Activated T-cell treated with anti-CD3 and anti-CD28 coated beads, Interleukin-2, amount 50 U/mL, for 24 hours (primary cell): ENCODE results near the gene MEIS3.

Experiments
- DNase-seq: peaks from one replicate; pipeline ENCODE4 v3.0.0-alpha.2; 2020
- H3K27ac Mint-ChIP-seq: 2 replicates; pipeline ENCODE4 v1.8.0; 2020; ENCODE audit warnings: mild to moderate bottlenecking, mixed read lengths
- H3K27me3 Mint-ChIP-seq: 2 replicates; pipeline ENCODE4 v1.8.0; 2020; ENCODE audit warnings: mixed read lengths
- H3K36me3 Mint-ChIP-seq: 2 replicates; pipeline ENCODE4 v1.8.0; 2020; ENCODE audit warnings: low read depth, mixed read lengths
- H3K4me1 Mint-ChIP-seq: 2 replicates; pipeline ENCODE4 v1.8.0; 2020; ENCODE audit warnings: low read depth, mixed read lengths
- H3K4me3 Mint-ChIP-seq: 2 replicates; pipeline ENCODE4 v1.8.0; 2020; ENCODE audit warnings: mild to moderate bottlenecking, moderate library complexity, mixed read lengths
- H3K9me3 Mint-ChIP-seq: 2 replicates; pipeline ENCODE4 v1.8.0; 2020; ENCODE audit warnings: mixed read lengths

MEIS3 gene

DNA sequence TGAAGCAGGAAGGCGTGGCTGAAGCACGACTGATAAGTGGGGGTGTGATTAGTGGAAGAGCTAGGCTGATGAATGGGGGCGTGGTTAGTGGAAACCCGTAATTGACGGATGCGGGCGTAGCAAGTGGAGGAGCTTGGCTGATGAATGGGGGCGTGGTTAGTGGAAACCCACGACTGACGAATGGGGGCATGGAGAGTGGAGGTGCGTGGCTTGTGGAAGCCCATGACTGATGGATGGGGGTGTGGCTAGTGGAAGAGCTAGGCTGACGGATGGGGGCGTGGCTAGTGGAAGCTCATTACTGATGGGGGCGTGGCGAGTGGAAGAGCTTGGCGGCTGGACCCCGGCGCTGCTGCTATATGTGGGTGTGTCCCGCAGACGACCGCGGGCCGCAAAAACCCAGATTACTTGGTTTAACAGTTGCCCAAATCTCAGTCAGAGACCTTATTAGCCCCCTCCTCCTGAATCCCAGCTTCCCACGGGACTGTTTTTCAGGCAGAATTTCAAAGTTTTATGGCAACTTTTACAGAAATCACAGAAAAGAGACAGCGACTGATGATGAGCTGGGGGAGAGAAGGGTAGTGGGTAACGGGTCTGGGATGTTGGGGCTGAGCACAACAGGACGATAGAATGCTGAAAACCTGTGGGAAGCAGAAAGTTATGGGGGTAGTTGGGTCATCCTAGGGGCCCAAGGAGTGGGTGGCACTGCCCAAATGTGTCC, 9.0 kb upstream of the MEIS3 start:
- H3K4me1 Mint-ChIP-seq: peaks cover 16% of the 10 kb centered on the region
- DNase-seq: peak; percentile 78
- no peaks in the 10 kb centered on the region for H3K9me3 Mint-ChIP-seq
- no peaks in the 10 kb centered on the region for H3K36me3 Mint-ChIP-seq
- peaks cover 77% of the 10 kb centered on the region for H3K27me3 Mint-ChIP-seq
- no peak overlapping the region for H3K27ac Mint-ChIP-seq
- H3K4me3 Mint-ChIP-seq: no peak overlapping the region

DNA sequence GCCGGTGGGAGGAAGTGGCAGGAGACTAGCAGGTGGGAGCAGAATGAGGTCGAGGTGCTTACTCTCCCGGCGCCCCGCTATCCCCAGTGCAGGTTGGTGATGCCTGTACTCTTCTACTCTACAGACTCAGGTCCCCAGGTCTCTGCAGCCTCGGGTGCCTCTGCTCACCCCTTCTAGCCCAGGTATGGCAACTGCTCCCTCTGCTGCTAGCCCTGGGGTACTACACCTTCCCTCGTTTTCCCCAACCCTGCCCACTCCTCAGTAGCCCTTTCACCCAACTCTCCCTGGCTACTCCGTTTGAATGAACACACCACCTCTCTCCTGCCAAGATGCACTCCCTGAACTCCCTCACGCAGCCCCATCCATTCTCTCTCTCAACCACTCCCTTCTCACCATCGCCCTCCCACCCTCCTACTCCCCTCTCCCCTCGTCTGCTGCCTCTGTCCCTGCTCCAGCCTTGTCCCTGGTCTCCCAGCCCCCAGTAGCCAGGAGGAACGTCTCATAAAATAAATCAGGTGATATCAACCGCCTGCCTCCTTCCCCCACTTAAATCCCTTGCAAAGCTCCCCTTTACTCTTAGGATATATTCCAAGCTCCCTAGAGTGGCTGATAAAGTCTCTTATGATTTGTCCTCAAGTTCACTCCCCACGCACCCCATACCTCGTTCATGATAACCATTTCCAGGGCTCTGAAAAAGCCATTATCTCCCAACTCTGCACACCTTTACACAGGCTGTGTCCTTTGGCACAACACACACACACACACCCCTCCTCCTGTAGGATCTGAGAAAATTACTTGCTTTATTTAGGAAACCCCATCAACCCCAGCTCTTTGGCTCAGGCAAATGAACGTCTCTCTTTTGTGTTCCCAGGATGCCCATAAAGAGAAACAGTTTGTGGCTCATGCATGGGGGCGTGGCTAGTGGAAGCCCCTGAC, 8.2 kb upstream of the MEIS3 start:
- peaks cover 80% of the 10 kb centered on the region for H3K27me3 Mint-ChIP-seq
- no peaks in the 10 kb centered on the region for H3K9me3 Mint-ChIP-seq
- peak; percentile 80 for DNase-seq
- H3K27ac Mint-ChIP-seq: no peak overlapping the region
- H3K36me3 Mint-ChIP-seq: no peaks in the 10 kb centered on the region
- peaks cover 13% of the 10 kb centered on the region for H3K4me1 Mint-ChIP-seq
- H3K4me3 Mint-ChIP-seq: no peak overlapping the region

DNA sequence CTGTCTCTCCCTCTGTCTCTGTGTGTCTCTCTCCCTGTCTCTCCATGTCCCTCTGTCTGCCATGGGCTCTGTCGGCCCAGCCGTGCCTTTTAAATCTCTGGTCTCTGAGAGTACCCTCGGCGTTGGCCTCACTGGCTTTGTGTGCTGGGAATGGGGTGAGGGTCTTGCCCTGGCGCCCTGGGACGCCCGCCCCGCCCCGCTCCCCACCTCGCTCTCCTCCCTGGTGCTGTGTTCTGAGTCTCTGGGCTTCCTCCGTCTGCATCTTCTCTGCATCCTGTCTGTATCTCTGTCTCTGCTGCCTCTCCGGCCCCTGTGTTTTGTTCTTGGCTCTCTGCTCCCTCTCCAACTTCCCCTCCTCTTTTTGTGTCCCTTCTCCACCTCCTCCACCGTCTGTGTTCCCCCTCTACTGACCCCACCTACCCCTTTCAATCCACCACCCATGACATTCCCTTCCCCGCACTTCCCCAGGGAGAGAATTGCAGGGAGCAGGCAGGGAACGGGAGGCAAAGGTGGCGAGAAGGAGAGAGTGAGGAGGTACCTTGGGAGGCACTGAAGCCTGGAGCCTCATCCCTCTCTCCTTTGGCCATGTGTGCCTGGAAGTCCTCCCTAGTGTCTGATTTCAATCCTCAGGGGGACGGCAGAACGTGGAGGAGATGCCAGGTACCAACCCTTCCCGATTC, 4.0 kb upstream of the MEIS3 start:
- Mint-ChIP-seq H3K4me3 (no peak overlapping the region), H3K36me3 (no peaks in the 10 kb centered on the region), H3K27ac (no peak overlapping the region), H3K27me3 (peaks cover 82% of the 10 kb centered on the region), H3K9me3 (no peaks in the 10 kb centered on the region), H3K4me1 (peaks cover 22% of the 10 kb centered on the region)
- no peak for DNase-seq

DNA sequence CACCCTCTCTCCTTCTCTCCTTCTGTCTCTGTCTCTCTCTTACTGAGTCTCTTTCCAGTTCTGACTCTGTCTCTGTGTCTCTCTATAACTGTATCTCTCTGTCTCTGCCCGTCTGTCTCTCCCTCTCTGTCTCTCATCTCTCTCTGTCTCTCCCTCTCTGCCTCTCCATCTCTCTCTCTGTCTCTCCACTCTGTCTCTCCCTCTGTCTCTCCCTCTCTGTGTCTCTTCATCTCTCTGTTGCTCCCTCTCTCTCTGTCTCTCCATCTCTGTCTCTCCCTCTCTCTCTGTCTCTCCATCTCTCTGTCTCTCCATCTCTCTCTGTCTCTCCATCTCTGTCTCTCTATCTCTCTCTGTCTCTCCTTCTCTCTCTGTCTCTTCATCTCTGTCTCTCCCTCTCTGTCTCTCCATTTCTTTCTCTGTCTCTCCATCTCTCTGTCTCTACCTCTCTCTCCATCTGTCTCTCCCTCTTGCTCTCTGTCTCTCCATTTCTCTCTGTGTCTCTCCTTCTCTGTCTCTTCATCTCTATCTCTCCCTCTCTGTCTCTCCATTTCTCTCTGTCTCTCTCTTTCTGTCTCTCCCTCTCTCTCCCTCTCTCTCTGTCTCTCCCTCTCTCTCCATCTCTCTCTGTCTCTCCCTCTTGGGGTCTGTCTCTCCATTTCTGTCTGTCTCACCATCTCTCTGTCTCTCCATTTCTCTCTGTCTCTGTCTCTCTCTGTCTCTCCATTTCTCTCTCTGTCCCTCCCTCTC, 3.3 kb upstream of the MEIS3 start:
- H3K4me1 Mint-ChIP-seq: peaks cover 29% of the 10 kb centered on the region
- H3K27ac Mint-ChIP-seq: no peak overlapping the region
- DNase-seq: no peak
- peaks cover 89% of the 10 kb centered on the region for H3K27me3 Mint-ChIP-seq
- no peaks in the 10 kb centered on the region for H3K36me3 Mint-ChIP-seq
- no peak overlapping the region for H3K4me3 Mint-ChIP-seq
- no peaks in the 10 kb centered on the region for H3K9me3 Mint-ChIP-seq

DNA sequence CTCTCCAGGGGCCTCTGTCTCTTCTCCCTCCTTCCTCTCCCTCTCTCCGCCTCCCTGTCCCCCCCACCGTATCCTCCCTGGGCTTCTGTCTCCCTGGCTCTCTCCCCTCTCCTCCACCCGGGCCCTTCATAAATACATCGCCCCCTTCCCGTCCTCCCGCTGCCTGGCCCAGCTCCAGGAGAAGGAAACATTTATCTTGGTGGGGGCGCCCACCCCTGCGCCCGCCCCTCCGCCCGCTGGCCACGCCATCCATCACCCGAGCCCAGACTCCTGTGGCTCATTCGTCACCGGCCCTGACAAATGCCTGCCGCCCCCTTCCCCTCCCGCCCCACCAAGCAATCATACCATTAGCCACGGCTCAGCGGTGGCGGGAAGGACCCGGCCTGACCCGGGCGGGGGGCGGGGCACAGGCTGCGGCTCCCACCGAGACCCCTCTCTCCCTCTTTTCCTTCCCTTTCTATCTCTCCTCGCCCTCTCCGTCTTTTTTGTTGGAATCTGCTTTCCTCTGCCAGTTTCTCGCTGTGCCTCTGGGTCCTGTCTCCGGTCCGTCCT, 2.6 kb upstream of the MEIS3 start:
- no peak overlapping the region for H3K27ac Mint-ChIP-seq

DNA sequence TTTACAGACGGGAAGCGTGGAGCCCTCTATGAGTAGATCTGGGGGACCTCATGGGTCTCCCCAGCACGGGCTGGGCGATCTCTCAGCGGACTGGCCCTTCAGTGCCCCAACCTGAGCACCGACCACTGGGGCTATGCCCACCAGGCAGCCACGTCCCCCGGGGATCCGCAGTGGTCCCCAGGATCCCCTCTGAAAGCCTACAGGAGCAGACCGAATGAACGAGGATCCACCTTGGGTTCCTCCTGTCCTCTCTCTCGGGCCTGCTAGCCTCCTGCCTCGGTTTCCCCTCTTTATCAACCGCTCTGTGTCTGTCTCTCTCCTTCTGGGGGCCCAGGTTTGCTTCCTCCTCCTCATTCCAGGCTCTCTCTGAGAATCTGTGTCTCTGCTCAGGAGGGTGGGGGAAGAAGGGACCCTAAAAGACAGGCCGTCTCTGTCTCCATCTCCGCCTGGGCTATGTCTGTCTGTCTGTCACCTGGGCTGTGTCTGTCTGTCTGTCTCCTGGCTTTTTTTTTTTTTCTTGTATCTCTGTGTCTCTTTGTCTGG, 2.0 kb upstream of the MEIS3 start:
- H3K27me3 Mint-ChIP-seq: peaks cover 91% of the 10 kb centered on the region
- no peak overlapping the region for H3K4me3 Mint-ChIP-seq
- DNase-seq: no peak
- H3K4me1 Mint-ChIP-seq: peaks cover 32% of the 10 kb centered on the region
- H3K9me3 Mint-ChIP-seq: no peaks in the 10 kb centered on the region
- no peaks in the 10 kb centered on the region for H3K36me3 Mint-ChIP-seq
- no peak overlapping the region for H3K27ac Mint-ChIP-seq

More for the DNA sequence above, 2.6 kb upstream of the MEIS3 start:
- no peak overlapping the region for H3K4me3 Mint-ChIP-seq
- H3K9me3 Mint-ChIP-seq: no peaks in the 10 kb centered on the region
- H3K4me1 Mint-ChIP-seq: peaks cover 32% of the 10 kb centered on the region
- H3K27me3 Mint-ChIP-seq: peaks cover 91% of the 10 kb centered on the region
- no peak for DNase-seq
- H3K36me3 Mint-ChIP-seq: no peaks in the 10 kb centered on the region

DNA sequence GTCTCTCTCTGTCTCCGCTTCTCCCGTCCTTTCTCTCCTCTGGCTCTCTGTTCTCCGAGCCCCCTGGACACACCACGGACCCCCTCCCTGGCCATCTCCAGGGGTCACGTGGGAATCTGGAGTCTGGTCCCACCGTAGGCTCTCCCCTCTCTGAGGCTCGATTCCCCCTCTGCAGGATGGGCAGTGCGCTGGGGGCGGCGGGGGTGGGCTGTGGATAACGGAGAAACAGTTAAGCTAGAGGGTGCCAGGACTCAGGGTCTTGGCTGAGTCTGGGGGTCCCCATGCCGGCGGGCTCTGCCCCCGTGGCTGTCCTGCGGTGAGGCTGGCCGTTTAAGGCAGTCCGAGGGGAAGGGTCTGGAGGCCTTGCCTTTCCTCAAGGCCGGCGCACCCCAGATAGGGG, 462 bp upstream of the MEIS3 start:
- Mint-ChIP-seq H3K4me1 (peaks cover 32% of the 10 kb centered on the region), H3K27ac (no peak overlapping the region), H3K36me3 (no peaks in the 10 kb centered on the region), H3K9me3 (no peaks in the 10 kb centered on the region), H3K4me3 (no peak overlapping the region), H3K27me3 (peaks cover 88% of the 10 kb centered on the region)
- DNase-seq: no peak

DNA sequence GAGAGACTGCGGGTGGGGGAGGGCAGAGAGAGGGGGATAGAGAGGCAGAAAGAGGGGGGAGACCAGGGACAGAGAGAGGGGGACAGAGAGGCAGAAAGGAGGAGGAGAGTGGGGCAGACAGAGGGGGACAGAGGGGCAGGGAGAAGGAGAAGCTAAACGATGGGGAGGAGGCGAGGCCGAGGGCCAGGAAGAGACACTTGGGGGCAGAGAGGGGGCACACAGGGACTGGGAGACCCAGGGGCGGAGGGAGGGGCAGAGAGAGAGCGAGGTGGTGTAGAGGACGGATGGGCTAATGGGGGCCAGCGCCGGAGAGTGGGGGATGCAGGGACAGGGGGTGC, 666 bp downstream of the MEIS3 start:
- Mint-ChIP-seq H3K4me3 (no peak overlapping the region), H3K4me1 (peaks cover 32% of the 10 kb centered on the region)
- no peak for DNase-seq

DNA sequence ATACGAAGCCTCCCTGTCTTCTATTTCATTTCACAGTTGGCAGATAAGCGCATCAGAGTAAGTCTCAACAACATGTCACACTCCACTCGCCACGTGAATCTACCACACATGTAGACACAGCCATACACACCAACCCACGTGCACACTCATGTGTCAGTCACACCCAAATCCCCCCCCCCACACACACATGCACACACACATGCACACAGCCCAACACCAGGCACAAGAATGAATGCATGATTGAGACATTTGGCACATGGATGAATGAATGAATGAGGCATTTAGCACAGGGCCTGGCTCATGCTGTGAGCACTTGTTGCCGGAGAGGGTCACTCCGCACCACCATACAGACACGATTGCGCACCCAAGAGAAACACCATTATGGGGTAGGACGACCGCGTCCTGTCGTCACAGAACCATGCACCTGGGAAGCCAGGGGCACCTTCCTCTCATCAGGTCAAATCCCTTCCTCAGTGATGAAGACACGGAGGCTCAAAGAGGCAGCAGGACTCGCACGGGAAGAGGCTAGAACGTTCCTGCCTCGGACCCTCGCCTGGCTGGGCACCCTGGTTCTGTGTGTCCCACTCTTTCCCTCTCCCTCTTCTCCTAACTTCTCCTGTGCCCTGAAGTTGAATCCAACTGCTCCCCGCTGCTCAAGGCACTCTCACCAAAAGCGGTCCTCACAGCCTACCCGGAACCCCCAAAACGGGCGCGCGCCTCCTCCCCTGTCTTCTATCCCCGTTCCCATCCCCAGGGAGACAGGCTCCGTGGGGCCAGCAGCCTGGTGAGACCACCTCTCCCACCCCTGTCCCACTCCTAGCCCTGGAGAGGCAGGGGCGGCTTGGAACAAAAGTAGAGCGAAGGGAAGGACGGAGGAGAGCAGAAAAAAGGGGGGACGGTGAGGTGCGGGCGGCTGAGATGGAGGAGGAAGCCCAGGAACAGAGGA, 1.3 kb downstream of the MEIS3 start:
- no peak for DNase-seq
- Mint-ChIP-seq H3K27me3 (peaks cover 85% of the 10 kb centered on the region), H3K4me3 (peak overlapping the region; percentile 14), H3K9me3 (no peaks in the 10 kb centered on the region), H3K36me3 (no peaks in the 10 kb centered on the region), H3K27ac (no peak overlapping the region), H3K4me1 (peaks cover 32% of the 10 kb centered on the region)

More for the DNA sequence above, 666 bp downstream of the MEIS3 start:
- no peaks in the 10 kb centered on the region for H3K9me3 Mint-ChIP-seq
- H3K27me3 Mint-ChIP-seq: peaks cover 88% of the 10 kb centered on the region
- H3K27ac Mint-ChIP-seq: no peak overlapping the region
- no peaks in the 10 kb centered on the region for H3K36me3 Mint-ChIP-seq

DNA sequence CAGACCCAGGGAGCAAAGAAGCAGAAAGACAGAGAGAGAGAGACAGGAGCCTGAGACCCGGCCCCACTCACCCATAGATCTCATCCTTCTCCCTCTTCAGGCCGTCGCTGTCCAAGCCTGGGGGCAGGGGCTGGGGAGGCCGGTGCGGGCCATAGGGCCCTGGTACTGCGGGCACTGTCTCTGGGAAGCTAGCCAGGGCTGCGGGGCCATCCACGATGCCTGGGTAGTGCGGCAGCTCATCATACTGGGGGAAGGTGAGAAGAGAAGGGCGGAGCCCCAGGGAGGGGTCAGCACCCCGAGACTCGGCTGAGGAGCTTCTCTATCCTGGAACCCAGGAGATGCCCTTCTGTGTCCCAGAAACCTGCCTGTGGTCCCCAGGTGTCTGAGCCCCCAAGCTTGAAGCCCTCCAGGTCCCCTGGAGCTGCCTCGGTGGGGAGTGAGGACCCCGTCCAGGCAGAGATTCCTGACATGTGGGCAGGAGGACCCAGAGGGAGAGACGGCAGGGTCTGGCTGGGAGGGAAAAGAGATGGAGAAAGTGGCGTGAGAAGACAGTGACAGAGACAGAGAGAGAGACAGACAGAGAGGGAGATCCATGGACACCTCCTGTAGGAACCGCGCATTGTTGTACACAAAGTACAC, 2.1 kb downstream of the MEIS3 start:
- Mint-ChIP-seq H3K9me3 (no peaks in the 10 kb centered on the region), H3K36me3 (no peaks in the 10 kb centered on the region), H3K27me3 (peaks cover 80% of the 10 kb centered on the region), H3K27ac (no peak overlapping the region), H3K4me1 (peaks cover 29% of the 10 kb centered on the region), H3K4me3 (no peak overlapping the region)
- DNase-seq: no peak

DNA sequence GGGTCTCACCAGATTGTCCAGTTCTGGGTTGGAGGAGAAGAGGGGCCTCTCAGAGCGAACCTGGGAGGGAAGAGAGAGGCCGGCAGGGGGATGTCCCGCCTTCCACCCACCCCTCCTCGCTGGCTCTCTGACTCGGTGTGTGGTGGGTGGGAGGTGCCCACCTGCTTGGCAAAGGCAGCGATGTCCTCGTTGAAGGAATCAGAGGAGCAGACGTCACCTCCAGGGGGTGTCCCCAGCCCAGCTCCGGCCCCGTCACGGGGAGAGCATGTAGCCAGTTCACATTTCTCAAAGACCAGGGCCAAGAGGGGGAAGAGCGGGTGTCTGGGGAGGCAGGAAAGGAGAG, 2.7 kb downstream of the MEIS3 start:
- no peaks in the 10 kb centered on the region for H3K36me3 Mint-ChIP-seq
- no peak overlapping the region for H3K27ac Mint-ChIP-seq
- no peaks in the 10 kb centered on the region for H3K9me3 Mint-ChIP-seq
- H3K27me3 Mint-ChIP-seq: peaks cover 77% of the 10 kb centered on the region
- peaks cover 27% of the 10 kb centered on the region for H3K4me1 Mint-ChIP-seq
- no peak overlapping the region for H3K4me3 Mint-ChIP-seq
- DNase-seq: no peak

DNA sequence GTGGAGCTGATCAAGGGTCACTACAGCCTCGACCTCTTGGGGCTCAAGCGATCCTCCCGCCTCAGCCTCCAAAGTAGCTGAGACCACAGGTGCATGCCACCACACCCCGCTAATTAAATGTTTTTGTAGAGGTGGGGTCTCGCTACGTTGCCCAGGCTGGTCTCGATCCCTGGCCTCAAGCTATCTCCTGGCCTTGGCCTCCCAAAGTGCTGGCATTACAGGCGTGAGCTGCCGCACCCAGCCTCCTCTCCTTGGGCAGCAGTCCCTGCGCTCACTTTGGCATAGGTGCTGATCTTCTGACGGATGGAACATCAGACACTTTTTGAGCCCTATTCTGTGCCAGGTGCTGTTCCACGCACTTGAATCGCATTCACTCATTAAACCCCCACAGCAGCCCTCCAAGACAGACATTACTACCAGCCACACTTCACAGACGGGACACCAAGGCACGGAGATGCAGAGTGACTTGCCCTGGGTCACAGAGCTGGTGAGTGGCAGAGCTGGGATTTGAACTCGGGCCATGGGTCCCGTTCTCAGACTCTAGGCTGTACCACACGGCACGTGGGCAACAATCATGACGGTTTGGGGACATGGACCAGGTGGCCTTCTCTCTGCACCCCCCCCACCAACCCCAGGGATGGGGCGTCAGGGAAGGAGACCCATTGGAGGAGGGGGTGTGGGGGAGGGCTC, 3.2 kb downstream of the MEIS3 start:
- Mint-ChIP-seq H3K36me3 (no peaks in the 10 kb centered on the region), H3K4me3 (no peak overlapping the region), H3K9me3 (no peaks in the 10 kb centered on the region), H3K27ac (no peak overlapping the region), H3K27me3 (peaks cover 72% of the 10 kb centered on the region), H3K4me1 (peaks cover 22% of the 10 kb centered on the region)
- DNase-seq: no peak
